GM19240 (cell line): ENCODE results near the gene PHF20.
"Not testable (repeated sequence)": the region's sequence is repeated elsewhere in the genome, so short reads cannot be mapped to it uniquely, and the experiment has no call there.

Experiments
- DNase-seq: peaks from one replicate; pipeline ENCODE4 v3.0.0; 2011; ENCODE audit warnings: low spot score; ENCODE audit not compliant: insufficient read length

Gene PHF20

GRCh38 chr20:35968930-35969329, 197.1 kb downstream of the PHF20 start:
- no peak for DNase-seq

GRCh38 chr20:35971981-35972380, 200.2 kb downstream of the PHF20 start:
- no peak for DNase-seq

DNA sequence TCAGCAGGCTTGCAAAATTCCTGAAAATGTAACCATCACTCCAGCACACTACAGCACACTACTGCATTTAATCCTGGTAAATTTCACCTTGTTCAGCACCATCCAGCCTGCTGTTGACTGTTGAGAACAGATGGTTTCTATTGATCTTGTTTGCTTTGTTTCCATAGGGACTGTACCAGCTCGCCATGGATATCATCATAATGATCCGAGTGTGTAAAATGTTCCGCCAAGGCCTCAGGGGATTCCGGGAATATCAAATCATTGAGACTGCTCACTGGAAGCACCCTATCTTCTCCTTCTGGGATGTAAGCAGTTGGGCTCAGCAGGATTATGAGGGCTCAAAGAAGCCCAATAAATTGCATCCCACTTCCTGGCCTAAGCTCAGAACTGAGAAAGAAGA, 200.6 kb downstream of the PHF20 start:
- no peak for DNase-seq

DNA sequence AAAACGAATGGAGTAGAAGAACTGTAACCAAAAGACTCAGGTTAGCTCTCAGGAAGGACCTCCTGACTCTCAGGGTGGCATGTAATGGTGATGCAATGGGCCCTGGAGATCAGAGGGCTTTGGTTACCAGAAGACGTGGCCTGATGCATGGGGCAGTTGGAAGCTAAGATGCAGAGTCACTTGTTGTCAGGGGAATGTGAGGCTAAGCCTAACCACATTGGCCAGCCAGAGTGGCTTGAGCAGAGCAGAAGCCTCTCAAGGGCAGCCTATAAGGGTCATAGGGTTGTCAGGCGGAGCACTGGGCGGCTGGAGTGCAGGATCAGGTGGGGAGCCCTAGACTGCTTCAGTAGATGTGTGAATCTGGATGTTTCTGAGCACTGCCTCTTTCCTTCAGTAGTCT, 202.4 kb downstream of the PHF20 start:
- DNase-seq: no peak

DNA sequence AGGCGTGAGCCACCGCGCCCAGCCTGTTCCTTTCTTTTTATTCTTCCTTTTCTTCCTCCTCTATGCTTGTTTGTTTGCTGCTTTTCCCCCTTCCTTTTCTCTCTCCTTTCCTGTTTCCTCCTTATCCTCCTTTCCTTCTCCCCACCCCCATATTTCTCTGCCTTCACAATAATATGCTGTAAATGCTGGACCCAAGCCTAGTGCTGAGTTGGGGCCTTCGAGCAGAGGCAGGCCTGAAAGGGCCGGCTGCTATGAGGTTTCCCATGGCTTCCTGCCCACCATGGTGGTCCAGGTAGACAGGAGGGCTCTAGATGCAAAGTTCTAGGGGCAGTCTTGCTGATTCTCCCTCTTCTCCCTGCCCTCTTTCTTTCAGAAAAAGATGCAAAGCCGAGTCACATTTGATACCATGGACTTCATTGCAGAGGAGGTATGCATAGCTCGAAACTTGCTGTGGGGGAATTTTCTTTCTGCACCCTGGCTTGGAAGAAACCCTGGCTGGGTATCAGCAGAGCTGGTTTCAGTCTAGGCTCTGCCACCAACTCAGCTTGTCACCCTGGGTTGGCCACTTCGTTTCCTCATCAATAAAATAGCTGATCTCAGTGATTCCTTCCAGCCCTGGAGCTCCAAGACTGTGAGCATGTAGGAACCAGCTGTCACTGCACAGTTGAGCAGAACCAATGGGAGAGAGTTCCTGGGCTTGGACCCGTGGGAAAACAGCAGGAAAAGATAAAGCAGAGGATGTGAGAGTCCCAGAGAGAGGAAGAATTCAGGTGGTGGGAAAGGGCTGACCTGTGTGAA, 204.0 kb downstream of the PHF20 start:
- DNase-seq: no peak

GRCh38 chr20:35978041-35978513, 206.3 kb downstream of the PHF20 start:
- DNase-seq: no peak

DNA sequence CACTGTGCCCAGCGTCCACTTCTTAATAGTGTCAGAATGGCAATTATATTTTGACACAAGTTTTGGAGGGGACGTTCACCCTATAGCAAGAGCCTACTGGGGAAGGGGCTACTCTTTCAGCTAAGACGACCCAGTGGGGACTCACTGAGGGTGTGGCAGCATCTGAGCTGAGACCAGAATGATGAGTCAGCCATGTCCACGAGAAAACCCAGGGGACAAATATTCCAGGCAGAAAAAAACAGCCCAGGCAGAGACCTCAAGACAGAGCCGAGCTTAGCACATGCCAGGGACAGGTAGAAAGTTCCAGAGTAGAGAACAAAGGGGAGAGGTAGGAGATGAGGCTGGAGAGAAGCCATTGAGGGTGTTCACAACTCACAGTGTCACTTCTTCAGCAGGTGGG, 207.7 kb downstream of the PHF20 start:
- no peak for DNase-seq

GRCh38 chr20:35981969-35982368, 210.2 kb downstream of the PHF20 start:
- no peak for DNase-seq

DNA sequence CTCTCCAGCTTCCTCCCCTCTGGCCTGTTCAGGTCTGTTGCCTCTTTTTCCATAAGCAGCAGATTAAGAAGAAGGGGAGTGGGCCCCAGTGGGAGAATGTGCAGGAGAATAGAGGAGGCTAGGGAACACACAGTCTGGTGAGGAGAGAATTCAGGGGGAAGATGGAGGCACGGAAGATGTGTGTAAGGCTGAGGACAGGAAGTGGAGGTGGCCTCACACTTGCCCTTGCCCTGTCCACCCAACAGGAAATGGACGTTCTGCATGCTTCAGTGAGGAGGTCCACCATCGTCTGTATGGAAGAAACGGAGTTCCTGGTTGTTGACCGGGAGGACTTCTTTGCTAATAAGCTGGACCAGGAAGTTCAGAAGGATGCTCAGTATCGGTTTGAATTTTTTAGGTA, 212.6 kb downstream of the PHF20 start:
- no peak for DNase-seq

DNA sequence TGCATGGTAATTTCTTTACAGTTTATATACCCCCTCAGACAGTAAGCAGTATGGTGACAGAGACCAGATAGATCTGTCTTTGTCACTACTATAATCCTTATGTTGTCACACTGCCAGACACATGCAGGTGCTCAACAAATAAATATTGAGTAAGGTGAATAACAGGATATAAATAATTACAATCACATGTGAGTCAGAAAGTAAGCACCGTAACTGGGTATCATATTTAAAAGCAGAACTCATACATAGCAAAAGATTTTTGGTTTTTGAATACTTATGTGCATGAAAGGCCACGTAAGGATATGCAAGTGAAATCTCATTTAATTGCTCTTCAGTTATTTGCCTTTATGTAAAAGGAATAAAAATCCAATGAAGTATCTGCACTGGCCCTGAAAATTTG, 214.0 kb downstream of the PHF20 start:
- no peak for DNase-seq

- no peak for DNase-seq
Measured at GRCh38 chr20:35988910-35989463, 217.2 kb downstream of the PHF20 start.

DNA sequence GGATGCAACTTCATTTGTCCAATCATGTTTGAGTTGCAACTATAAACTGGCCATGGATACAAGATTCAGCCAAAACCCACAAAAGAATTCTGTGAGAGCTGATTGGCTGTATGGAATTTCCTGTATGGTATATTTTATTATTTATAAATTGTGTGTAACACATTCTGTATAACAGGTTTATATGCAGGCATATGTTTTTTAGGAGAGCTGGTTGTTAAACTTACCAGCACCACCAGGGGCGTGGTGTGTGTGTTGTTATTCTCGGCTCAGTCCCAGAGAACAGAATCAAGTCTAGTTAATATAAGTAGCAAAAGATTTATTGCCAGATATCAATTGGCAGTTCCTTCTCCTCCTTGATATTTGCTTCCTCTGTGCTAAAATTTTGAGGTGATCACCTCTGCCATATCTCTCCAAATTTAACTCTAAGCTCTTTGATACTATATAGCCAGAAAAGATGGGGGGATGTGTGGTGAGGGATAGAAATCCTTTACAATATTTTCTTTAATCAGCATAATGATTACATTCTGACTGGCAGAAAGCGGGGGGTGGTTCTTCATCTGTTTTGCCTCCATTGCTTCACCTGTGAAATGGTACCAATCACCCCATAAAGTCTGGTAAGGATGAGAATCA, 219.4 kb downstream of the PHF20 start:
- no peak for DNase-seq

GRCh38 chr20:35992713-35993335, 221.0 kb downstream of the PHF20 start:
- peak; percentile 81 for DNase-seq

DNA sequence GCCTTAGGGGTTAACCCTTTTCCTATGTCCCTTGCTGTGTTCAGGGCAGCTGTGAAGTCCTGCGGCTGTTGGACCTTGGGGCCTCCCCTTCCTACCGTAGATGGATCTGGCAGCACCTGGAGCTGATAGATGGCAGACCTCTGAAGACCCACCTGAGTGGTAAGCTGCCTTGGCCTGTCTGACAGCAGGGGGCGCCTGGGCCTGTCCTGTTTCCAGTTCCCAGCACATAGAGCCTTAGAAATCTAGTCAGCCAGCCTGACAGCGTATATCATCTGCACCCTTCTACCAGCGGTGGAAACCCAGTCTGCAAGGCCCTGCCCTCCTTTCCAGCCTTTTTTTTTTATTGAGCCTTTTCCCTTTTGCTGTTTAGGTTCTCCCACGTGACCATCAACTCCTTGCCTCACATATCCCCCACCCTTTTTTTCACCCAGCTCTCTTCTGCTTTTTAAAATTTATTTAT, 223.2 kb downstream of the PHF20 start:
- DNase-seq: peak; percentile 62

GRCh38 chr20:35996492-35996891, 224.7 kb downstream of the PHF20 start:
- not testable (repeated sequence) for DNase-seq
